ENCODE measurements around the gene HS6ST1. TPM values are rescaled to one million over a fixed set of nuclear protein-coding genes. Genes with fewer than 3 reads are reported as not detected.
"Not testable (repeated sequence)": the region's sequence is repeated elsewhere in the genome, so short reads cannot be mapped to it uniquely, and the experiment has no call there.

The HS6ST1 gene
- total RNA-seq, 1 donor: 15.1 TPM

GRCh38 chr2:128269990-128270671 is 48.5 kb downstream of the HS6ST1 start:
- Histone ChIP-seq H3K27me3 (ENCODE audit: insufficient read depth, low read length) (no peaks in the 10 kb centered on the region), H3K4me3 (ENCODE audit: low read length) (no peak overlapping the region), H3K9me3 (ENCODE audit: low read depth, low read length) (peaks cover 5% of the 10 kb centered on the region), H3K4me1 (ENCODE audit: insufficient read depth, low read length) (no peaks in the 10 kb centered on the region)

- H3K4me1 ChIP-seq (ENCODE audit: insufficient read depth, low read length): no peaks in the 10 kb centered on the region
- no peak overlapping the region for H3K4me3 ChIP-seq (ENCODE audit: low read length)
- no peaks in the 10 kb centered on the region for H3K27me3 ChIP-seq (ENCODE audit: insufficient read depth, low read length)
- peaks cover 3% of the 10 kb centered on the region for H3K9me3 ChIP-seq (ENCODE audit: low read depth, low read length)
These were observed 49.3 kb downstream of the HS6ST1 start for GRCh38 chr2:128269063-128269989.

GRCh38 chr2:128268611-128269010 is 50.1 kb downstream of the HS6ST1 start:
- H3K27me3 ChIP-seq (ENCODE audit: insufficient read depth, low read length); H3K4me1 ChIP-seq (ENCODE audit: insufficient read depth, low read length); H3K4me3 ChIP-seq (ENCODE audit: low read length); H3K9me3 ChIP-seq (ENCODE audit: low read depth, low read length): not testable (repeated sequence)

GRCh38 chr2:128268145-128268544 is 50.5 kb downstream of the HS6ST1 start:
- H3K27me3 ChIP-seq (ENCODE audit: insufficient read depth, low read length); H3K4me3 ChIP-seq (ENCODE audit: low read length); H3K4me1 ChIP-seq (ENCODE audit: insufficient read depth, low read length); H3K9me3 ChIP-seq (ENCODE audit: low read depth, low read length): not testable (repeated sequence)

- H3K9me3 ChIP-seq (ENCODE audit: low read depth, low read length); H3K4me1 ChIP-seq (ENCODE audit: insufficient read depth, low read length); H3K27me3 ChIP-seq (ENCODE audit: insufficient read depth, low read length); H3K4me3 ChIP-seq (ENCODE audit: low read length): not testable (repeated sequence)
These were observed 51.0 kb downstream of the HS6ST1 start for GRCh38 chr2:128267649-128268048.

- not testable (repeated sequence) for H3K4me3 ChIP-seq (ENCODE audit: low read length); H3K4me1 ChIP-seq (ENCODE audit: insufficient read depth, low read length); H3K9me3 ChIP-seq (ENCODE audit: low read depth, low read length); H3K27me3 ChIP-seq (ENCODE audit: insufficient read depth, low read length)
These were observed 51.5 kb downstream of the HS6ST1 start for GRCh38 chr2:128267197-128267596.

GRCh38 chr2:128266463-128266862 is 52.2 kb downstream of the HS6ST1 start:
- not testable (repeated sequence) for H3K4me3 ChIP-seq (ENCODE audit: low read length); H3K27me3 ChIP-seq (ENCODE audit: insufficient read depth, low read length); H3K4me1 ChIP-seq (ENCODE audit: insufficient read depth, low read length); H3K9me3 ChIP-seq (ENCODE audit: low read depth, low read length)

- H3K27me3 ChIP-seq (ENCODE audit: insufficient read depth, low read length); H3K4me3 ChIP-seq (ENCODE audit: low read length); H3K4me1 ChIP-seq (ENCODE audit: insufficient read depth, low read length); H3K9me3 ChIP-seq (ENCODE audit: low read depth, low read length): not testable (repeated sequence)
These were observed 53.1 kb downstream of the HS6ST1 start for GRCh38 chr2:128265608-128265993.

GRCh38 chr2:128264881-128265607 is 53.6 kb downstream of the HS6ST1 start:
- Histone ChIP-seq H3K9me3 (ENCODE audit: low read depth, low read length) (no peaks in the 10 kb centered on the region), H3K4me3 (ENCODE audit: low read length) (no peak overlapping the region), H3K4me1 (ENCODE audit: insufficient read depth, low read length) (no peaks in the 10 kb centered on the region), H3K27me3 (ENCODE audit: insufficient read depth, low read length) (no peaks in the 10 kb centered on the region)

GRCh38 chr2:128263902-128264331 is 54.8 kb downstream of the HS6ST1 start:
- Histone ChIP-seq H3K9me3 (ENCODE audit: low read depth, low read length) (no peaks in the 10 kb centered on the region), H3K4me3 (ENCODE audit: low read length) (no peak overlapping the region), H3K27me3 (ENCODE audit: insufficient read depth, low read length) (no peaks in the 10 kb centered on the region), H3K4me1 (ENCODE audit: insufficient read depth, low read length) (no peaks in the 10 kb centered on the region)

GRCh38 chr2:128262315-128263253 is 56.1 kb downstream of the HS6ST1 start:
- Histone ChIP-seq H3K4me3 (ENCODE audit: low read length) (no peak overlapping the region), H3K27me3 (ENCODE audit: insufficient read depth, low read length) (no peaks in the 10 kb centered on the region), H3K4me1 (ENCODE audit: insufficient read depth, low read length) (no peaks in the 10 kb centered on the region), H3K9me3 (ENCODE audit: low read depth, low read length) (no peaks in the 10 kb centered on the region)

GRCh38 chr2:128261245-128262128 is 57.2 kb downstream of the HS6ST1 start:
- H3K27me3 ChIP-seq (ENCODE audit: insufficient read depth, low read length): no peaks in the 10 kb centered on the region
- H3K4me3 ChIP-seq (ENCODE audit: low read length): no peak overlapping the region
- no peaks in the 10 kb centered on the region for H3K4me1 ChIP-seq (ENCODE audit: insufficient read depth, low read length)
- H3K9me3 ChIP-seq (ENCODE audit: low read depth, low read length): no peaks in the 10 kb centered on the region

GRCh38 chr2:128260239-128261138 is 58.2 kb downstream of the HS6ST1 start:
- Histone ChIP-seq H3K4me3 (ENCODE audit: low read length) (no peak overlapping the region), H3K9me3 (ENCODE audit: low read depth, low read length) (no peaks in the 10 kb centered on the region), H3K4me1 (ENCODE audit: insufficient read depth, low read length) (no peaks in the 10 kb centered on the region), H3K27me3 (ENCODE audit: insufficient read depth, low read length) (no peaks in the 10 kb centered on the region)

All from mononuclear cell (primary cell).